K562 (cell line): Measurements from ENCODE around the gene LIFR. TPM values are rescaled to one million over a fixed set of nuclear protein-coding genes. Genes with fewer than 3 reads are reported as not detected.

Experiments used
- ATAC-seq: fragments of 200-7000 bp; cut with Tn5 transposase; 3 replicates; pipeline ENCODE4 v1.9.1; 2020; ENCODE audit warnings: moderate library complexity
- BruUV-seq: library from RNA; stranded (reverse); fragments of 400-500 nt; replicated peaks from 2 replicates; lab custom pipeline; 2021; lab: Mats Ljungman, UMichigan
- CTCF ChIA-PET: fragments of 300-600 bp; formaldehyde crosslinking; extraction: SDS; loops from one replicate; lab custom pipeline; 2021; ENCODE audit warnings: low intra/inter-chr PET ratio; lab: Yijun Ruan, JAX
- POLR2A ChIA-PET: fragments of 300-600, 350-650 bp; sonication (Branson Sonifier 250); formaldehyde crosslinking; extraction: SDS; loops from one replicate; lab custom pipeline; 2021; ENCODE audit warnings: antibody characterized with exemption, inconsistent platforms; lab: Yijun Ruan, JAX
- DNase-seq, 4 experiments: peaks; one replicate each; pipeline versions ENCODE4 v3.0.0 to v3.0.0-alpha.2; 2011 to 2018; ENCODE audit warnings: low spot score in 3 of 4, mixed read lengths in 3 of 4; ENCODE audit errors: extremely low read depth in 1 of 4
- FAIRE-seq: peaks from 2 replicates; lab custom pipeline; 2011; peaks lifted over from hg19 to GRCh38; lab: Jason Lieb, UNC
- H2AFZ ChIP-seq: 2 replicates; pipeline ENCODE4 v1.6.0; 2011; ENCODE audit warnings: low read depth, low read length, control low read depth, inconsistent platforms
- H3K27ac ChIP-seq: fragments of 200-600 bp; 3 replicates; pipeline ENCODE4 v1.8.0; 2011; ENCODE audit warnings: low read depth, mild to moderate bottlenecking, control low read depth, inconsistent platforms, low read length, moderate library complexity, mixed read lengths; ENCODE audit errors: extremely low read depth
- H3K27me3 ChIP-seq, 2 experiments: fragments of 300-600 bp in 1 of 2; 2 replicates in 1 of 2; 3 replicates in 1 of 2; pipeline versions ENCODE4 v1.6.0 to v1.8.0; 2011; ENCODE audit warnings: inconsistent platforms in 2 of 2, low read length in 2 of 2, mild to moderate bottlenecking in 1 of 2, mixed read lengths in 1 of 2, moderate library complexity in 1 of 2; ENCODE audit not compliant: control insufficient read depth in 2 of 2, insufficient read depth in 2 of 2
- H3K36me3 ChIP-seq: fragments of 300-600 bp; 3 replicates; pipeline ENCODE4 v1.8.0; 2011; ENCODE audit warnings: mild to moderate bottlenecking, low read length, inconsistent platforms; ENCODE audit not compliant: control insufficient read depth, insufficient read depth
- H3K4me1 ChIP-seq, 2 experiments: fragments of 200-600 bp in 1 of 2; replicated peaks in 1 of 2; 2 replicates in 1 of 2; 3 replicates in 1 of 2; pipeline versions ENCODE4 v1.5.1 to v1.8.0; 2011; ENCODE audit warnings: inconsistent platforms in 2 of 2, low read length in 2 of 2, mild to moderate bottlenecking in 1 of 2, mixed read lengths in 1 of 2, moderate library complexity in 1 of 2; ENCODE audit not compliant: control insufficient read depth in 2 of 2, insufficient read depth in 2 of 2
- H3K4me2 ChIP-seq: 2 replicates; pipeline ENCODE4 v1.6.1; 2011; ENCODE audit warnings: low read length, control low read depth, inconsistent platforms, mixed read lengths; ENCODE audit not compliant: insufficient read depth
- H3K4me3 ChIP-seq: fragments of 200-600 bp; sonication (generic), shearing (Covaris generic); 2 replicates; pipeline ENCODE4 v1.5.1; 2016; ENCODE audit warnings: control low read depth, inconsistent platforms
- H3K79me2 ChIP-seq: fragments of 200-600 bp; 3 replicates; pipeline ENCODE4 v1.8.0; 2011; ENCODE audit warnings: low read length, inconsistent platforms; ENCODE audit not compliant: control insufficient read depth, insufficient read depth
- H3K9ac ChIP-seq, 2 experiments: 2 replicates each; pipeline versions ENCODE4 v1.6.0 to v1.6.1; 2011; ENCODE audit warnings: low read depth in 2 of 2, low read length in 2 of 2, control low read depth in 1 of 2, inconsistent platforms in 1 of 2, mild to moderate bottlenecking in 1 of 2, mixed read lengths in 1 of 2; ENCODE audit not compliant: insufficient read depth in 1 of 2
- H3K9me1 ChIP-seq: one replicate; pipeline ENCODE4 v1.6.0; 2011; ENCODE audit warnings: inconsistent platforms, mild to moderate bottlenecking, low read length, moderate library complexity; ENCODE audit not compliant: control insufficient read depth, insufficient read depth
- H3K9me3 ChIP-seq: replicated peaks from 2 replicates; pipeline ENCODE4 v1.5.1; 2011; ENCODE audit warnings: low read depth, low read length, inconsistent platforms; ENCODE audit not compliant: control insufficient read depth, insufficient read depth
- H4K20me1 ChIP-seq: replicated peaks from 2 replicates; pipeline ENCODE4 v1.6.1; 2011; ENCODE audit warnings: low read length, inconsistent platforms, mixed read lengths; ENCODE audit not compliant: control insufficient read depth, insufficient read depth
- ARID1B ChIP-seq: fragments of 450-650 bp; IDR thresholded peaks from 2 replicates; pipeline ENCODE4 v1.6.1; 2016; ENCODE audit warnings: antibody characterized with exemption, mild to moderate bottlenecking, inconsistent platforms
- BACH1 ChIP-seq: fragments of 200-800 bp; sonication (Bioruptor generic); IDR thresholded peaks from 2 replicates; pipeline ENCODE4 v1.6.1; 2016; ENCODE audit warnings: missing genetic modification characterization, missing compliant biosample characterization
- C11orf30 ChIP-seq: fragments of 450-650 bp; IDR thresholded peaks from 2 replicates; pipeline ENCODE4 v1.6.1; 2016; ENCODE audit warnings: low read depth, mild to moderate bottlenecking
- CBFA2T3 ChIP-seq: fragments of 450-650 bp; IDR thresholded peaks from 2 replicates; pipeline ENCODE4 v1.6.1; 2017
- CEBPG ChIP-seq, 3 experiments: fragments of 200-800 bp in 1 of 3; sonication (Bioruptor generic) in 1 of 3; sonication (generic) in 1 of 3; formaldehyde crosslinking in 1 of 3; IDR thresholded peaks in 2 of 3; conservative IDR thresholded peaks in 1 of 3; 2 replicates each; pipeline versions ENCODE4 v1.6.1 to v1.8.0; 2016 to 2022; ENCODE audit warnings: missing compliant biosample characterization in 2 of 3, missing genetic modification characterization in 2 of 3, mild to moderate bottlenecking in 1 of 3, missing genetic modification reagents in 1 of 3
- DPF2 ChIP-seq: fragments of 450-650 bp; IDR thresholded peaks from 2 replicates; pipeline ENCODE4 v1.6.1; 2016
- FOSL1 ChIP-seq: fragments of 200-800 bp; sonication (Bioruptor generic); conservative IDR thresholded peaks from 2 replicates; pipeline ENCODE4 v1.6.1; 2016; ENCODE audit warnings: missing genetic modification characterization, missing compliant biosample characterization
- JUND ChIP-seq, 2 experiments: IDR thresholded peaks; 2 replicates in 1 of 2; 3 replicates in 1 of 2; pipeline ENCODE4 v1.6.1; 2011; ENCODE audit warnings: borderline replicate concordance in 2 of 2, low read depth in 2 of 2, low read length in 2 of 2, improper control_type of control experiment in 1 of 2, missing biosample characterization in 1 of 2, missing genetic modification characterization in 1 of 2, missing genetic modification reagents in 1 of 2
- MEIS2 ChIP-seq: fragments of 450-650 bp; IDR thresholded peaks from 2 replicates; pipeline ENCODE4 v1.6.1; 2014; ENCODE audit warnings: mild to moderate bottlenecking; ENCODE audit not compliant: partially characterized antibody
- NR3C1 ChIP-seq: sonication (generic); formaldehyde crosslinking; IDR thresholded peaks from 2 replicates; pipeline ENCODE4 v1.8.1; 2022; ENCODE audit warnings: missing genetic modification reagents
- POLR3G ChIP-seq: IDR thresholded peaks from 2 replicates; pipeline ENCODE4 v1.6.1; 2011; ENCODE audit not compliant: insufficient read length, insufficient replicate concordance; ENCODE audit errors: extremely low read depth
- SMARCE1 ChIP-seq: fragments of 450-650 bp; IDR thresholded peaks from 2 replicates; pipeline ENCODE4 v1.7.1; 2016; ENCODE audit warnings: mild to moderate bottlenecking
- ZNF316 ChIP-seq: fragments of 450-650 bp; IDR thresholded peaks from 2 replicates; pipeline ENCODE4 v1.6.1; 2016
- WGBS: fragments of 100-300 bp; shearing (Covaris generic); methylation state at CpG from one replicate; pipeline ENCODE4 v1.1.6; 2016; ENCODE audit warnings: low coverage, mixed read lengths; ENCODE audit not compliant: insufficient coverage; ENCODE audit errors: missing lambda C conversion rate; 5-methylcytosine and 5-hydroxymethylcytosine counted together
- in situ Hi-C: fragments of 300-500 bp; cut with MboI; formaldehyde crosslinking; loops from 4 replicates; pipeline ENCODE4 v1.15.0; 2018; ENCODE audit warnings: inconsistent platforms, mixed read lengths
- intact Hi-C: fragments of 100-400 bp; cut with micrococcal nuclease; formaldehyde crosslinking; loops from 2 replicates; pipeline ENCODE4 v1.14.2; 2022
- polyA plus RNA-seq, 8 experiments: library from polyadenylated mRNA; depleted of rRNA in 4 of 8; stranded (reverse) in 5 of 8; unstranded in 3 of 8; fragments of >200 nt; fragmentation: Nextera tagmentation in 2 of 8; fragmentation: Illumina TruSeq in 1 of 8; extraction: Ambion mirVana in 2 of 8; extraction: Trizol in 1 of 8; gene quantifications; 2 replicates each; pipeline versions ENCODE4 v1.2.1 to v1.2.3, GENCODE V29; 2011 to 2014; ENCODE audit warnings: inconsistent platforms in 1 of 8, missing spikeins in 1 of 8
- total RNA-seq, 7 experiments: library from RNA; depleted of rRNA in 6 of 7; stranded (reverse); fragments of >200 nt in 6 of 7; fragmentation: Illumina TruSeq in 2 of 7; extraction: Trizol in 2 of 7; gene quantifications; 2 replicates each; pipeline versions ENCODE4 v1.2.1 to v1.2.3, GENCODE V29; 2011 to 2021; ENCODE audit warnings: low replicate concordance in 1 of 7
- TF ChIP-seq, protein P1 (sequence below), 2 experiments: fragments of 450-650 bp in 1 of 2; sonication (generic) in 1 of 2; formaldehyde crosslinking in 1 of 2; IDR thresholded peaks in 1 of 2; conservative IDR thresholded peaks in 1 of 2; 2 replicates each; pipeline versions ENCODE4 v1.6.1 to v1.8.1; 2016 to 2023; ENCODE audit warnings: mild to moderate bottlenecking in 2 of 2, moderate library complexity in 2 of 2, inconsistent platforms in 1 of 2, missing genetic modification reagents in 1 of 2
- TF ChIP-seq, protein P2 (sequence below), 3 experiments: fragments of 200-800 bp in 1 of 3; fragments of 250-450 bp in 1 of 3; fragments of 450-650 bp in 1 of 3; sonication (Bioruptor Pico) in 1 of 3; sonication (Bioruptor generic) in 1 of 3; formaldehyde crosslinking in 1 of 3; IDR thresholded peaks; 2 replicates each; pipeline versions ENCODE4 v1.6.1 to v1.8.0; 2016 to 2022; ENCODE audit warnings: mild to moderate bottlenecking in 2 of 3, missing genetic modification characterization in 2 of 3, missing compliant biosample characterization in 1 of 3, moderate library complexity in 1 of 3
- TF ChIP-seq, protein P3 (sequence below): IDR thresholded peaks from 3 replicates; pipeline ENCODE4 v1.6.1; 2011; ENCODE audit warnings: borderline replicate concordance, mild to moderate bottlenecking; ENCODE audit not compliant: insufficient read length, insufficient read depth

Gene LIFR
- total and polyA plus RNA-seq, 9 of the 15 experiments (the other 6 are each of a cell fraction or from before 2014, with no cell fraction given), result 0.43 to 5.7 (median 3.3) TPM

DNA sequence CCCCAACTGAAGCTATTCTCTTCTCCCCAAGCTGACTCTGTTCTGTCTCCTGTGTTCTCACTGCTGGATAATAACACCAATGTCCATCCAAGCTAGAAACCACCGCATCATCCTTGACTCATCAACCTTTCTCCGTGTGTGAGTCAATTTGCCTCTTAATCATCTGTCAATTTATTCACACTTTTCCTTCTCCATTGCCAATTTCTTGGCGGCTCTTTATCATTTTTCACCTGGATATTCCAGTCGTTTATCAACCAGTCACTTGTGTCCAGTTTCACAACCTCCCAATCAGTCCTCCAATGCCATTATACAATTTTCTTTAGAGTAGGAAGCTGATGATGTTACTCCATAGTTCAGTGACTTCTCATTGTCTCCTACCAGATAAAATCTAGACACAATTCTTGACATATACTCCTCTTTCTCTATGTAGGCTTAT is 45.4 kb upstream of the LIFR start:
- in situ Hi-C loops (no loop called here), intact Hi-C loops (no loop called here)
- Histone ChIP-seq H3K9me1 (no peaks in the 10 kb centered on the region), H3K27me3 (no peaks in the 10 kb centered on the region), H3K4me2 (no peak overlapping the region), H3K36me3 (no peaks in the 10 kb centered on the region), H2AFZ (no peak overlapping the region), H3K4me3 (no peak overlapping the region), H3K4me1 (peaks cover 0 to 5% of the 10 kb centered on the region in 2 experiments; a peak in 2 of 5 replicates), H3K27ac (no peak overlapping the region), H4K20me1 (no peaks in the 10 kb centered on the region), H3K9me3 (no peaks in the 10 kb centered on the region), H3K79me2 (no peaks in the 10 kb centered on the region), H3K9ac (no peak overlapping the region)
- DNase-seq (no peak), FAIRE-seq (no peak), ATAC-seq (no peak)
- no TSS peak for BruUV-seq
- 2% methylated on average over 4 of the region's 4 CpGs for WGBS
- ChIA-PET CTCF (no interaction called here), POLR2A (interaction anchor here (0.6 kb wide), 1 partner anchor 129 kb away, joined by 3 read pairs; no protein-coding TSS in a partner anchor)
- TF ChIP-seq BACH1 (tag), result peak; percentile 82; the same call in 1 of the 2 replicates
- TF ChIP-seq CEBPG (CRISPR knock-in tag; IDR thresholded peaks at IDR 0.05), result no peak
- 0 out of 4 replicates have a peak, but pooled peaks of 1 of the 2 experiments have one; percentile 17 for TF ChIP-seq CEBPG (tag; conservative IDR thresholded peaks at IDR 0.05 in 1 of 2, IDR thresholded peaks at IDR 0.05 in 1 of 2)
- peak; percentile 41; the same call in 1 of the 2 replicates for TF ChIP-seq DPF2
- peak; percentile 51 for TF ChIP-seq C11orf30
- TF ChIP-seq ZNF316, result peak; percentile 29; the same call in 1 of the 2 replicates
- TF ChIP-seq ARID1B, result peak; percentile 39; the same call in 1 of the 2 replicates
- TF ChIP-seq POLR3G, result no peak
- TF ChIP-seq, protein P1, sequence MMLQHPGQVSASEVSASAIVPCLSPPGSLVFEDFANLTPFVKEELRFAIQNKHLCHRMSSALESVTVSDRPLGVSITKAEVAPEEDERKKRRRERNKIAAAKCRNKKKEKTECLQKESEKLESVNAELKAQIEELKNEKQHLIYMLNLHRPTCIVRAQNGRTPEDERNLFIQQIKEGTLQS (IDR thresholded peaks at IDR 0.05), result peak; percentile 79
- TF ChIP-seq, protein P1 (CRISPR knock-in tag; conservative IDR thresholded peaks at IDR 0.05), result no peak
- peak; percentile 28; the same call in 1 of the 2 replicates for TF ChIP-seq SMARCE1
- TF ChIP-seq NR3C1 (CRISPR knock-in tag), result no peak
- TF ChIP-seq MEIS2, result peak; percentile 49
- 0 out of 2 replicates have a peak, but pooled peaks have one; percentile 13 for TF ChIP-seq CBFA2T3
- TF ChIP-seq, protein P2, sequence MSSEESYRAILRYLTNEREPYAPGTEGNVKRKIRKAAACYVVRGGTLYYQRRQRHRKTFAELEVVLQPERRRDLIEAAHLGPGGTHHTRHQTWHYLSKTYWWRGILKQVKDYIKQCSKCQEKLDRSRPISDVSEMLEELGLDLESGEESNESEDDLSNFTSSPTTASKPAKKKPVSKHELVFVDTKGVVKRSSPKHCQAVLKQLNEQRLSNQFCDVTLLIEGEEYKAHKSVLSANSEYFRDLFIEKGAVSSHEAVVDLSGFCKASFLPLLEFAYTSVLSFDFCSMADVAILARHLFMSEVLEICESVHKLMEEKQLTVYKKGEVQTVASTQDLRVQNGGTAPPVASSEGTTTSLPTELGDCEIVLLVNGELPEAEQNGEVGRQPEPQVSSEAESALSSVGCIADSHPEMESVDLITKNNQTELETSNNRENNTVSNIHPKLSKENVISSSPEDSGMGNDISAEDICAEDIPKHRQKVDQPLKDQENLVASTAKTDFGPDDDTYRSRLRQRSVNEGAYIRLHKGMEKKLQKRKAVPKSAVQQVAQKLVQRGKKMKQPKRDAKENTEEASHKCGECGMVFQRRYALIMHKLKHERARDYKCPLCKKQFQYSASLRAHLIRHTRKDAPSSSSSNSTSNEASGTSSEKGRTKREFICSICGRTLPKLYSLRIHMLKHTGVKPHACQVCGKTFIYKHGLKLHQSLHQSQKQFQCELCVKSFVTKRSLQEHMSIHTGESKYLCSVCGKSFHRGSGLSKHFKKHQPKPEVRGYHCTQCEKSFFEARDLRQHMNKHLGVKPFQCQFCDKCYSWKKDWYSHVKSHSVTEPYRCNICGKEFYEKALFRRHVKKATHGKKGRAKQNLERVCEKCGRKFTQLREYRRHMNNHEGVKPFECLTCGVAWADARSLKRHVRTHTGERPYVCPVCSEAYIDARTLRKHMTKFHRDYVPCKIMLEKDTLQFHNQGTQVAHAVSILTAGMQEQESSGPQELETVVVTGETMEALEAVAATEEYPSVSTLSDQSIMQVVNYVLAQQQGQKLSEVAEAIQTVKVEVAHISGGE (CRISPR knock-in tag; IDR thresholded peaks at IDR 0.05), result no peak
- peak; percentile 87 for TF ChIP-seq FOSL1 (tag)
- TF ChIP-seq JUND (IDR thresholded peaks at IDR 0.05; ENCODE audit: borderline replicate concordance, low read depth, low read length), result no peak; the same call in 1 of the 2 replicates
- peak; percentile 28; the same call in 2 of the 3 replicates for TF ChIP-seq JUND (tag; IDR thresholded peaks at IDR 0.05; ENCODE audit: borderline replicate concordance, low read depth, low read length)
- TF ChIP-seq, protein P3, sequence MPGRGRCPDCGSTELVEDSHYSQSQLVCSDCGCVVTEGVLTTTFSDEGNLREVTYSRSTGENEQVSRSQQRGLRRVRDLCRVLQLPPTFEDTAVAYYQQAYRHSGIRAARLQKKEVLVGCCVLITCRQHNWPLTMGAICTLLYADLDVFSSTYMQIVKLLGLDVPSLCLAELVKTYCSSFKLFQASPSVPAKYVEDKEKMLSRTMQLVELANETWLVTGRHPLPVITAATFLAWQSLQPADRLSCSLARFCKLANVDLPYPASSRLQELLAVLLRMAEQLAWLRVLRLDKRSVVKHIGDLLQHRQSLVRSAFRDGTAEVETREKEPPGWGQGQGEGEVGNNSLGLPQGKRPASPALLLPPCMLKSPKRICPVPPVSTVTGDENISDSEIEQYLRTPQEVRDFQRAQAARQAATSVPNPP, result no peak
